NCI-H446 (cell line): Measurements from ENCODE around the gene GPATCH2L.

ENCODE experiments used
- DNase-seq, 2 experiments: peaks; one replicate each; lab custom pipeline; 2025; lab: John Stamatoyannopoulos, UW

GPATCH2L gene

DNA sequence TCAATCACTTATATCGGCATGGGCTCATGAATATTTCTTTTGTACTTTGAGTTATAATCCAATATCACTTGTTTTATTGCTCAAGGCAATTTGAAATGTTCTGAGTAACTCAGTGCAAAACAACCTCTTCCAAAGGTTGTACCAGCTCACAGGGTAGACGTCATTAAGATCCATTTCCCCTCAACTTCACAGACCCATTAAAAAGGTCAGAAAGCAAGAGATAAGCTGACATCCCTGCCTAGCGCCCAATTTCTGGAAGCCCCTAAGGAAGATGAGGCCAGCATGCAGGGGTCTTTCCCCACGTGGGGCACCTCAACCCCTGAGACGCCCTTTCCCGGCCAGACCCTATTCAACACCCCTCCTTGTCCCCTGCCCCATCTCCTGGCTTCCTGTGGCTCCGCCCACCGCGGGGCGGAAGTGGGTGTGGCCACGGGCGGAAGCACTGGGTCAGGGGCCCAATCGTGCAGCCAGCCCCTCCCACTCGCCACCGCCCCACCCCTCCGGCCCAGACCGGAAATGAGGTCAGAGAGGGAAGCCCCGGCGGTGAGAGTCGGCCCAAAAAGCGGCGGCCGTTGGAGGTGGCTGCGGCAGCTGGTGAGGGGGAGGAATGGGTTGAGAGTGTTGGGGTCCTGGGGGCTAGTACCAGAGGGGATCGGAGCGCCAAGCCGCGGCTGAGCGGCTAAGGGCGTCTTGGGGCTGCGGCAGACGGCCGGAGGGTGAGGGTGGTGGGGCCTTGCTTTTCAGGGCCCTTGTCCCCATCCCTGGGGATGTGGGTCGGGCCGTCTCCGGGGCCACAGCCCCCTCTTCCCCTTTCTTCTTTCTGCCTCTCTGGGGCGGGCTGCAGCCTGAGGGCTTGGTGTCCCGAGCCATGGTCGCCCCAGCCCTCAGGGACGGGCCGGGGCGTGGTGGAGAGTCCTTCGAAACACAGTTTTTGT lies at the start of gene GPATCH2L:
Gene GPATCH2L, plus strand, starts transcription at position 525 of the 935 bp plus-strand sequence. CDS start 2,442 bp downstream, outside the sequence.
- DNase-seq, result peak; percentile 80 to 94

DNA sequence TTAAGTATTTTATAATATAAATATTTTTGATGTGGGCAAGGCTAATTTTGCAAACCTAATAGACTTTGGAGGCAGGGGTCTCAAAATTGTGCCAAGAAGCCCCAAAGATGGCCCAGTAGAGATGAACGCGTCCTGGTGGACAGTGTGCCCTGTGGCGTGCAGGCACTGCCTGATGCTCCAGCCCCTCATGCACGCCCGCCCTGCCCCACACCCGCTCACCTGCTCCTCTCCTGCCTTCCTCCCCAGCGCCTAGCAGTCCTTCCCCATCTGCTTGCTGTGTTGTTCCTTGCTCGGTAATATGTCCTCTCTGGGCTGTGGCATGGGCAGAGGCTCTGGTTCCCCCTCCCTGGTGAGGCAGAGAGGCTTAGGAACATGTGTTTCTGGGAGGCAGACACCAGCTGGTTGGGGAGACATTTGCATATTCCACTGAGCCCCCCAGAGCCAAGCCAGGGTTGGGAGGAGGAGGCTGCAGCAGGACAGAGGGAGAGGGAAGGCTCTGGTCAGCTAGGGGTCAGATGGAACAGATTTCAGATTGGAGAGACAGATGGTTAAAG lies 46.8 kb upstream of the GPATCH2L start:
- no peak for DNase-seq

GRCh38 chr14:76106188-76106587 lies 45.5 kb upstream of the GPATCH2L start:
- no peak for DNase-seq

DNA sequence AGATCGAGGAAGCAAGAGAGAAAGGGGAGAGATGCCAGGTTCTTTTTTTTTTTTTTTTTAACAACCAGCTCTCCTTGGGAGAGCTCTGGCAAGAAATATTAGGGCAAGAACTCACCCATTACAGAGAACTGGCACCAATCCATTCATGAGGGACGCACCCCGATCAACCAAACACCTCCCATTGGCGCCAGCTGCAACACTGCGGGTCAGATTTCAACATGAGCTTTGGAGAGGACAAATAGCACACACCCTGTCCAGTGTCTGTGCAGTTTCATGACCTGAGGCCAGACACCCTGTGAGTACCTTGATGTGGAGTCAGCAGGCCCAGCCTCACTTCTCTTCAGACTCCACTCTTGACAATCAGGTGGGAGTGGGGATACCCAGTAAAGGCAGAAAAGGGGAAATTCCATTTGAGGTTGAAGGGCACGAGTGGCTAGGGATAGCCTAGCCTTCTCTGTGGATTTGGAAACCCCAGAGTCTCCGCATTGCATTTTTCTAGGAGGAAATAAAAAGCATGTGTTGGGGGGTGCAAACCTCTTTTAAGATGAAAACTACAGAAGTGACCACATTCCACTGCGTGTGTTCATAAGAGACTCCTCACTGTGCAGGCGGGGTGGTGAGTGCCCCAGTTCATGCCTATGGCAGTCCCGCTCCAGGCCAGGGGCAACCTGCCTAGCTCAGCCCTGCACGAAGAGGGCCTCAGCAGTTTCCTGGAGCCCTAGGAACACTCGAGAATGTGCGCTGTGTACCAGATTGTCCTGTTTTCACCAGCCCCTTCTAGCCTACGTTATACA lies 42.4 kb upstream of the GPATCH2L start:
- no peak for DNase-seq

- DNase-seq, result no peak
These were observed 38.7 kb upstream of the GPATCH2L start for GRCh38 chr14:76112889-76113624.

DNA sequence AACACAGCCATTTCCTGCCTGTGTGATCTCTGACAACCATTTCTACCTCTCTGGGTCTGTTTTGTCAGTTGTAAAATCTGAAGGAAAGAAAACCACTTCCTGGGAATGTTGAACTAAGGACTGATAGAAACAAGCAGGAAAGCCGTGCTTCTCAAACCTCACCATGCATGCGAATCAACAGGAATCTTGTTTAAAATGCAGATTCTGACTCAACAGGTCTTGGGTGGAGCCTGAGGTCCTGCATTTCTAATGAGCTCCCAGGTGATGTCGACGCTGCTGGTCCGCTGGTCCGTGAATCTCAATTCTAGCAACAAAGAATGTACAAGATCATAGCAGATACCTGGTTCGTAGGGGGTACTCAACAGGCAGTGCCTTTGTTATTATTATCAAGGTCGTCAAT lies 38.0 kb upstream of the GPATCH2L start:
- DNase-seq, result no peak

DNA sequence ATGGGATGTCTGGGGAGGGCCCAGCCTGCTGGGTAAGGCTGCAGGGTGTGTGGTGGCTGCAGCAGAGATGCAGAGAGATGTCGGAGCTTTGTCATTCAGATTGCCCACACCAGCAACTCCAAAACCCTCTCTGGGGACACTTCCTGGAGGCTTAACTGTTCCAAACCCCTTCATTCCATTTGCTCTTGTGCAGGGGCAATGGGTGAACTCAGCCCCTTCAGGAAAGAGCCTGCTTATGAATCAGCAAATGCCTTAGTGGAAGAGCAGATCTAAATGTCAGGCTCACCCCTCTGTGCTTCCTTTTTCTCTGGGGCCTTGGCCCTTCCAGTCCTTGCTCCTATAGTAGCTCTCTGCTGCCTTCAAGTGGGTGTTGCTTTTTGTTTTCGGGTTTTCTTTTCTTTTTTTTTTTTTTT lies 36.7 kb upstream of the GPATCH2L start:
- DNase-seq, result no peak

- no peak for DNase-seq
These were observed 33.8 kb upstream of the GPATCH2L start for GRCh38 chr14:76117789-76118484.

- no peak for DNase-seq
These were observed 33.1 kb upstream of the GPATCH2L start for GRCh38 chr14:76118594-76118993.

GRCh38 chr14:76121089-76121748 lies 30.5 kb upstream of the GPATCH2L start:
- DNase-seq, result no peak

GRCh38 chr14:76123426-76124225 lies 28.1 kb upstream of the GPATCH2L start:
- DNase-seq, result no peak

DNA sequence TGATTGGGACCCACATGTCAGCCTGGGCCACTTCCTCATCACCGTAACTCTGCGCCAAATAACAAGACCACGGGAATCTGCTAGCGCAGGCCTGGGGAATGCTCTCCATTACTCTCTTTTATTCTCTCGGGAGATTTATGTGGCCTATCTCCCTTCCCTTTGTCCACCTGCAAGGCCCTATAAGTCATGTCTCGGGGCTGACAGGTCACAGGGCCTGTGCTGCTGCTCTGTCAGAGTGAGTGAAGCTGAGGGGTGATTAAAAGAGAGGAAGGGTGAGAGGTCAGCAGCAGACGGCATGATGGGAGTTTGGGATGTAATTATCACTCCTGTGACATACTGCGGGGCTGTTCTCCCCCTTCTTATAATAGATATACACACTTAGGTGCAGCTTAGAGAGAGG lies 26.2 kb upstream of the GPATCH2L start:
- DNase-seq, result no peak

- DNase-seq, result no peak
These were observed 25.6 kb upstream of the GPATCH2L start for GRCh38 chr14:76126076-76126475.

GRCh38 chr14:76129851-76130576 lies 21.7 kb upstream of the GPATCH2L start:
- DNase-seq, result no peak

GRCh38 chr14:76131071-76131965 lies 20.4 kb upstream of the GPATCH2L start:
- DNase-seq, result no peak

DNA sequence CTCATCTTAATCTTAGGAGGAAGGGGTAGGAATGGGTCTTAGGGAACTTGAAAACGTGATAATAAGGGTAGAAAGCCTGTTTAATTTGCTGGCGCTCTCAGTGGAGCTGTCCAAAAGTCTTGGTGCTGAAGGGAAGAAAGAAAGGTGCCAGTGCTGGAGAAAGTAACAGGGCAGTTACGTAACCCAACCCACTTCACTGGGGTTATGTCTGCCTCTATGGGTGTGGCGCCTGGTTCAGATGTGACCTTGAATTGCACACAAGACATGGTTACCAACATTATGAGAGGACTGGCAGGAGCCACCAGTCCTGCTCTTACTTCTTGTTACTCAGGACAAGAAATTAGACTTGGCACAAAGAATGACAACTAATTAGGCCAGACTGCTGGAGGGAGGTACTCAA lies 18.6 kb upstream of the GPATCH2L start:
- DNase-seq, result no peak

DNA sequence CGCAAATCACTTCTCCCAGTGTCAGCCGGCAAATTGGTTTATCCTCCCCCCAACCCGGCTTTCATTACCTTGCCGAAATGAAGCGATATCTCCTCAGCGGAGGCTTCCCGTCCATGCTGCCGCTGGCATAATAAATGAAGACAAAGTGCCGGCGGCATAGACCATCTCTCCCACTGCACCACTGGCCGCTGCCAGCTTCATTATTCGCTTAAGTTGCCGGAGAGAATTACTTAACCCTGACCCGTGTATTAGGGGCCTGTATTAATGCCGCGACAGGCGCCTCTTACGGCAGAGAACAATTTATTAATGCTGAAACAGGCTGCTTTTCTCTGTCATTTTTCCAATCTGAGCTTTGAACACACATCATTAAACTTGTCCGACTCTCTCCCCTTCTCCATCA lies 17.5 kb upstream of the GPATCH2L start:
- DNase-seq, result no peak

GRCh38 chr14:76135722-76136121 lies 16.0 kb upstream of the GPATCH2L start:
- DNase-seq, result no peak
